HG02610 (cell line): ENCODE data around the gene KPNA5.
"Not testable (repeated sequence)": the region's sequence is repeated elsewhere in the genome, so short reads cannot be mapped to it uniquely, and the experiment has no call there.

ENCODE experiments used
- ATAC-seq: cut with Tn5 transposase; IDR thresholded peaks from one replicate; pipeline ENCODE4 v1.9.1; 2021; ENCODE audit warnings: mild to moderate bottlenecking, moderate library complexity; ENCODE audit not compliant: unreplicated experiment

KPNA5 gene

GRCh38 chr6:116697480-116697879 is 16.5 kb downstream of the KPNA5 start:
- peak; percentile 68 for ATAC-seq

- not testable (repeated sequence) for ATAC-seq
Observed at GRCh38 chr6:116703888-116704287, 22.9 kb downstream of the KPNA5 start.

GRCh38 chr6:116705917-116706316 is 24.9 kb downstream of the KPNA5 start:
- no peak for ATAC-seq

GRCh38 chr6:116714296-116714695 is 33.3 kb downstream of the KPNA5 start:
- ATAC-seq = peak; percentile 85

- ATAC-seq = no peak
Observed at GRCh38 chr6:116714761-116715160, 33.8 kb downstream of the KPNA5 start.

- ATAC-seq = no peak
Observed at GRCh38 chr6:116726947-116727346, 45.9 kb downstream of the KPNA5 start.

- ATAC-seq = no peak
Observed at GRCh38 chr6:116730513-116730912, 49.5 kb downstream of the KPNA5 start.

- no peak for ATAC-seq
Observed at GRCh38 chr6:116737004-116737403, 56.0 kb downstream of the KPNA5 start.

- ATAC-seq = not testable (repeated sequence)
Observed at GRCh38 chr6:116740486-116740885, 59.5 kb downstream of the KPNA5 start.

- no peak for ATAC-seq
Observed at GRCh38 chr6:116741571-116741970, 60.6 kb downstream of the KPNA5 start.

- ATAC-seq = no peak
Observed at GRCh38 chr6:116745176-116745575, 64.2 kb downstream of the KPNA5 start.

GRCh38 chr6:116761779-116762178 is 80.8 kb downstream of the KPNA5 start:
- no peak for ATAC-seq

- no peak for ATAC-seq
Observed at GRCh38 chr6:116762235-116762634, 81.2 kb downstream of the KPNA5 start.

GRCh38 chr6:116763048-116763447 is 82.0 kb downstream of the KPNA5 start:
- no peak for ATAC-seq

GRCh38 chr6:116763906-116764628 is 83.1 kb downstream of the KPNA5 start:
- ATAC-seq = no peak

- ATAC-seq = no peak
Observed at GRCh38 chr6:116764629-116764960, 83.6 kb downstream of the KPNA5 start.

- ATAC-seq = no peak
Observed at GRCh38 chr6:116764961-116765841, 84.2 kb downstream of the KPNA5 start, which contains the start of gene FAM162B. TSS of gene FAM162B (minus strand) at chr6:116765719. CDS start at chr6:116765576, 143 bp downstream.

- ATAC-seq = no peak
Observed at GRCh38 chr6:116766506-116767176, 85.6 kb downstream of the KPNA5 start.

- no peak for ATAC-seq
Observed at GRCh38 chr6:116767715-116768114, 86.7 kb downstream of the KPNA5 start.

GRCh38 chr6:116772450-116772849 is 91.4 kb downstream of the KPNA5 start:
- no peak for ATAC-seq

GRCh38 chr6:116773886-116774285 is 92.9 kb downstream of the KPNA5 start:
- ATAC-seq = no peak
